AG10803 (cell line): ENCODE data around the gene TP73.

Experiments used
- DNase-seq: peaks from one replicate; pipeline ENCODE4 v3.0.0; 2010; ENCODE audit warnings: low read depth
- H3K4me3 ChIP-seq: 2 replicates; pipeline ENCODE4 v1.5.1; 2011; ENCODE audit warnings: mild to moderate bottlenecking, low read length, control low read depth
- TF ChIP-seq, protein P1 (sequence below): conservative IDR thresholded peaks from 2 replicates; pipeline ENCODE4 v1.5.1; 2011; ENCODE audit warnings: mild to moderate bottlenecking, low read length, control low read depth, inconsistent platforms

Gene TP73

DNA sequence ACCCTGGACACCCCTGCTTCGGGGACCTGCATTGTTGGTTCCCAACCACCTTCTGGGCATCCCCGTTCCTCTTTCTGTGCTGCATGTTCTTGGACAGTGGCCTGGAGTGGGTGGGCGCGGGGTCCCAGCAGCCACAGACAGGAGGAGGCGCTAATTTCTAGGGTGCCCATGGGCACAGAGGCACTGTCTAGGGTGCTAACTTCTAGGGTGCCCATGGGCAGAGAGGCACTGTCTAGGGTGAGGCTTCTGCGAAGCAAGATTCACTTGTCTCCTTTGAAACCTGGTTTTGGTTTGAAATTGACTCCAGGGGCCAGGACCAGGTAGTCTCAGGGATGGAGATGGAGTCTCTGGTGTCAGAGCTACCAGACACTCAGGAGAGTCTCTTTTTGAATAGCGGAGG is 40.2 kb upstream of the TP73 start:
- TF ChIP-seq, protein P1, sequence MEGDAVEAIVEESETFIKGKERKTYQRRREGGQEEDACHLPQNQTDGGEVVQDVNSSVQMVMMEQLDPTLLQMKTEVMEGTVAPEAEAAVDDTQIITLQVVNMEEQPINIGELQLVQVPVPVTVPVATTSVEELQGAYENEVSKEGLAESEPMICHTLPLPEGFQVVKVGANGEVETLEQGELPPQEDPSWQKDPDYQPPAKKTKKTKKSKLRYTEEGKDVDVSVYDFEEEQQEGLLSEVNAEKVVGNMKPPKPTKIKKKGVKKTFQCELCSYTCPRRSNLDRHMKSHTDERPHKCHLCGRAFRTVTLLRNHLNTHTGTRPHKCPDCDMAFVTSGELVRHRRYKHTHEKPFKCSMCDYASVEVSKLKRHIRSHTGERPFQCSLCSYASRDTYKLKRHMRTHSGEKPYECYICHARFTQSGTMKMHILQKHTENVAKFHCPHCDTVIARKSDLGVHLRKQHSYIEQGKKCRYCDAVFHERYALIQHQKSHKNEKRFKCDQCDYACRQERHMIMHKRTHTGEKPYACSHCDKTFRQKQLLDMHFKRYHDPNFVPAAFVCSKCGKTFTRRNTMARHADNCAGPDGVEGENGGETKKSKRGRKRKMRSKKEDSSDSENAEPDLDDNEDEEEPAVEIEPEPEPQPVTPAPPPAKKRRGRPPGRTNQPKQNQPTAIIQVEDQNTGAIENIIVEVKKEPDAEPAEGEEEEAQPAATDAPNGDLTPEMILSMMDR = no peak
- no peak for DNase-seq
- H3K4me3 ChIP-seq = no peak overlapping the region

DNA sequence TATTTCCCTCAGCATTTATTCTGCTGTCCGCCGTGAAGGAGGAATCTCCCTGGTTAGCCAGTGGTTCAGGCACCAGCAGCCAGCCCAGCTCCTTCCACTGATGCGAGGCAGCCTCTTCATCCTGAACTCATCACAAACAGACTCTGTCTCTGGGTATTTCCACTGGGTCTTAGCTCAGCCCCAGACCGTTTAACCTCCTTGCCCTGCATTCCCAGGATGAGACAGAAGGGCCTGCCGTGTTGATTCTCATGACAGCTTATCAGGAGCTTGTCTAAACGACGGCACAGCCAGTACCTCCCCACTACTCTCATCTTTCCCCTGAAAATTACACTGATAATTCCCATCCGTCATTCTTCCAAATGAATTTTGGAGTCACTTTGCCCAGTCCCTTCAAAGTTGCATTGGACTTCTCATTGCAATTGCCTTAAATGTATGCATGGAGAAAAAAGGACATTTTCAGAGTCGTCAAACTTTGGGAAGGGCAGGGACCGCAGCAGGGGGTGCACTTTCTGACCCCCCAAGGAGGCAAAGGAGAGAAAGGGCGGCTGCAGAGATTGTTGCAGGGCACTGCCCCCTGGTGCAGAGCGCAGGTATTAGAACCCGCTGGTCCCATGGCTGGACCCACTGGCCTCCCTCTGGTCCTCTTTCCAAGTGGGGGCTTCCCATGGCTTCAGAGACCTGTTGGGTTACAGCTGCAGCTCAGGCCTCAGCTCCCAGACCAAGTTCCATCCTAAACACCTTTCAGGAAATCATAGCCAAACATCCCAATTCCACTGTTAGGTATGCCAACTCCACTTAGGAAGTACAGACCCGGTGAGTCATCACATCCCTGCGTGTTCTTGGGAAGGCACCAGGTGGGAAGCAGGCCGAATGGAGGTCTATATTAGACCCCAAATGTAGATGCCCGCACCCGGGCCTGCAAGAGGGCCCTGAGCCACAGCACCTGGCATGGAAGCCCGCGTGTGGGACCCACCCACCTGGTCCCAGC is 37.3 kb upstream of the TP73 start:
- H3K4me3 ChIP-seq = no peak overlapping the region
- DNase-seq = no peak
- TF ChIP-seq, protein P1 = peak; percentile 71

DNA sequence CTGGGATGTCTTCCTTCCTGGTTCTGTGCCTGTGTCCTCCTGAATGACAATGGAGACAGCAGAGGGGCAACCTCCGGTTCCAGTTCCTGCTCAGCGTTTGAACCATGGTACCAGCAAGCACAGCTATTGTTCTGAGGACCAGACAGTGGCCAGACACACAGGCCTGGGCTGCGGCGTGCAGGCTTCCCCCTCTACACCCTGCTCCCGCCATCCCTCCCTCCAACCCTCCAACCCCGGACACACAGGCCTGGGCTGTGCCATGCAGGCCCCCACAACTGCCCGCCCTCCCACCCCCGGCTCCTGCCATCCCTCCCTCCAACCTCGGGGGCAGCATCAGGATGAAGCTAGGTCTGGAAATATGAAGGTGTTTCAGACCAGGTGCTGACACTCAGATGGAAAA is 35.5 kb upstream of the TP73 start:
- TF ChIP-seq, protein P1 = no peak
- H3K4me3 ChIP-seq = no peak overlapping the region
- DNase-seq = no peak

DNA sequence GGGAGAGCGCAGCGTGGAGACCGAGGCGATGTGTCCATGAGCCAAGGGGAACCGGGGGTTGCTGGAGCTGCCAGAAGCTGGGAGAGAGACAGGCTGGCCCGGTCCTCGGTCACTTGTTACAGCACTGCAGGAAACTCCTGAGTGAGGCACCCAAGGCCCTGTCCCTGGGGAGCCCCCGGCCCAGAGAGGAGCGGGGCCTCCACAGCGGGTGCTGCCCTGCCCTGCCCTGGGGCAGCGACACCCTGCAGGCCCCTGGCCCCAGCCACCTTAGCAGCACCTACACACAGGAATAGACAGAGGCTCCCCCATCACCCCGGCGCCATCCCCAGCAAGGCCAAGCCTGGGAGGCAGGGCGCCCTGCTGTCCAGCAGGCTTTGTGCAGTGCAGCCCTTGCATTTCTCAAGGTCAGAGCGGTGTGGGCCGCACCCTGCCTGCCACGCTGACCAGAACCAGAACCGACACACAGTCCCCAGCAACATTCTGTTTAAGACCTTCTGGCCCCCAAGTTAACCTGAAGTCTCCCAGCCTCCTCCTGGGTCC is 34.4 kb upstream of the TP73 start:
- no peak for DNase-seq
- TF ChIP-seq, protein P1 = no peak
- H3K4me3 ChIP-seq = no peak overlapping the region

DNA sequence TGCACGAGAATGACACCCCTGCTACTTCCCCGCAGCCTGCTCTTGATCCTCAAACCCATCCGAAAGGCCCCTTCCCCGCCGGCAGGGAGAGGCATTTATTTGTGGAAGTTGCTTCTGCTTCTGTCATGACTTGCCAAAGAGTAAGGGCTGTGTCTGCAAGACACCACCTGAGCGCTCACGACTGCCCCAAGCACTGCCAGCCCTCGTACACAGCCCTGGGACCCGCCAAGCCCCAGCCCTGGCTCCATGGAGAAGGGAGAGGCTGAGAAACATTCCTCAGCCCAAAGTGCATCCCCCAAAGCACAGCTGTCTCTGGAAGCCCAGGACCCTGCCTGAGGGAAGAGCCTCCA is 33.8 kb upstream of the TP73 start:
- no peak overlapping the region for H3K4me3 ChIP-seq
- TF ChIP-seq, protein P1 = no peak
- no peak for DNase-seq

DNA sequence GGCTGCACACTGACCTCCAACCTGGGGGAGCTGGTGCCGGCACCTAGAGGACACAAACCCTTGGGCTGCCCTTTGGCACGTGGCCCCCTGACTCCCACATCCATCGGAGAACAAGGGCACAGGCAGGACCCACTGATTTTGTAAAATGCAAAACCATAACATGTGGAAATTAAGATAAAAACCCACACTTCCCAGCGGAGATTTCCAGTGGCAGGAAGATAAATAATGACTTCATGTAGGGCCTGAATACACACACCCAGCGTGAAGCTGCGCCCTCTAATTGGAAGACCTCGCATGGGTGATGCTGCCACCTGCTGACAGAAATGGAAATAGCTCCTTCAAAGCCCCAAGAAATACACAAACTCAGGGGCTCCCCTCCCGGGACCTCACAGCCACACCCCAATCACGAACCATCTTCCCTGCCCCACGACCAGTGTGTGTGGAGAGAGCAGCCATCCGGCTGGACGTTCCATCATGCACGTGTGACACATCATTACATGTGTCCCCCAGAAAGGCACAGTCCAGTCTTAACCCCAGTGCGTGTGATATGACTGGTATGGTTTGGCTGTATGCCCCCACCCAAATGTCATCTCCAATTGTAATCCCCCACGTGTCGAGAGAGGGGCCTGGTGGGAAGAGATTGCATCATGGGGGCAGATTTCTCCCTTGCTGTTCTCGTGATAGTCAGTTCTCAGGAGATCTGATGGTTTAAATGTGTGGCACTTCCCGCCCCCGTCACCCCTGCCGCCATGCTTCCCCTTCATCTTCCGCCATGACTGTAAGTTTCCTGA is 33.2 kb upstream of the TP73 start:
- no peak overlapping the region for H3K4me3 ChIP-seq
- TF ChIP-seq, protein P1 = peak; percentile 86
- DNase-seq = peak; percentile 76
